GM23248 (cell line): ENCODE results near the gene PITPNB. TPM values are rescaled to one million over a fixed set of nuclear protein-coding genes. Genes with fewer than 3 reads are reported as not detected.

Experiments
- DNase-seq: peaks from one replicate; pipeline ENCODE4 v3.0.0-alpha.2; 2015
- H2AFZ ChIP-seq: fragments of 200-600 bp; sonication (generic); 2 replicates; pipeline ENCODE4 v1.6.1; 2016; ENCODE audit warnings: antibody characterized with exemption
- H3F3A ChIP-seq: fragments of 200-600 bp; sonication (generic); 2 replicates; pipeline ENCODE4 v1.6.1; 2016; ENCODE audit warnings: mild to moderate bottlenecking, antibody characterized with exemption, mixed run types; ENCODE audit not compliant: insufficient read depth
- H3K27ac ChIP-seq: fragments of 200-600 bp; sonication (generic); 2 replicates; pipeline ENCODE4 v1.5.1; 2016; ENCODE audit warnings: mild to moderate bottlenecking
- H3K27me3 ChIP-seq: fragments of 200-600 bp; sonication (generic); replicated peaks from 2 replicates; pipeline ENCODE4 v1.6.1; 2016; ENCODE audit warnings: mild to moderate bottlenecking; ENCODE audit not compliant: insufficient read depth
- H3K36me3 ChIP-seq: fragments of 200-600 bp; sonication (generic); 2 replicates; pipeline ENCODE4 v1.6.1; 2016; ENCODE audit warnings: low read depth, mild to moderate bottlenecking
- H3K4me1 ChIP-seq: fragments of 200-600 bp; sonication (generic); 2 replicates; pipeline ENCODE4 v1.6.1; 2016; ENCODE audit warnings: mild to moderate bottlenecking; ENCODE audit not compliant: insufficient read depth
- H3K4me2 ChIP-seq: fragments of 200-600 bp; sonication (generic); one replicate; pipeline ENCODE4 v1.6.1; 2016; ENCODE audit warnings: mild to moderate bottlenecking; ENCODE audit not compliant: unreplicated experiment
- H3K4me3 ChIP-seq: fragments of 200-600 bp; sonication (generic); 2 replicates; pipeline ENCODE4 v1.5.1; 2016; ENCODE audit warnings: mild to moderate bottlenecking
- H3K79me2 ChIP-seq: fragments of 200-600 bp; sonication (generic); 2 replicates; pipeline ENCODE4 v1.6.1; 2016; ENCODE audit warnings: mild to moderate bottlenecking; ENCODE audit not compliant: insufficient read depth
- H3K9ac ChIP-seq: fragments of 200-600 bp; sonication (generic); 2 replicates; pipeline ENCODE4 v1.6.1; 2016; ENCODE audit warnings: mild to moderate bottlenecking
- H3K9me2 ChIP-seq: fragments of 200-600 bp; sonication (generic); 2 replicates; pipeline ENCODE4 v1.6.1; 2016; ENCODE audit warnings: mixed run types, mild to moderate bottlenecking, moderate library complexity; ENCODE audit not compliant: insufficient read depth
- H3K9me3 ChIP-seq: fragments of 200-600 bp; sonication (generic); one replicate; pipeline ENCODE4 v1.6.1; 2017; ENCODE audit warnings: low read depth
- H4K20me1 ChIP-seq: fragments of 200-600 bp; sonication (generic); 2 replicates; pipeline ENCODE4 v1.6.0; 2016; ENCODE audit not compliant: insufficient read depth
- EZH2 ChIP-seq: fragments of 200-600 bp; sonication (generic); IDR thresholded peaks from 2 replicates; pipeline ENCODE4 v1.6.1; 2018; ENCODE audit warnings: antibody characterized with exemption, mild to moderate bottlenecking; ENCODE audit not compliant: insufficient read depth, poor library complexity, severe bottlenecking
- EZH2phosphoT487 ChIP-seq: fragments of 200-600 bp; sonication (generic); IDR thresholded peaks from 2 replicates; pipeline ENCODE4 v1.6.1; 2018; ENCODE audit warnings: antibody characterized with exemption, moderate library complexity, mild to moderate bottlenecking, low read depth; ENCODE audit not compliant: insufficient read depth
- WGBS, 2 experiments: methylation state at CpG; one replicate each; pipeline ENCODE4 v1.1.6; 2015 to 2017; ENCODE audit warnings: low lambda C conversion rate in 2 of 2, low coverage in 1 of 2; ENCODE audit errors: missing lambda C conversion rate in 2 of 2; 5-methylcytosine and 5-hydroxymethylcytosine counted together
- in situ Hi-C: fragments of 300-500 bp; cut with MboI; formaldehyde crosslinking; loops from 2 replicates; pipeline ENCODE4 v1.15.0; 2020
- polyA plus RNA-seq: library from polyadenylated mRNA; unstranded; fragments of >200 nt; fragmentation: Nextera tagmentation; extraction: Ambion mirVana; gene quantifications from 2 replicates; pipeline ENCODE4 v1.2.1, GENCODE V29; 2016
- total RNA-seq: library from RNA; depleted of rRNA; stranded (reverse); fragments of >200 nt; shearing (Covaris generic); gene quantifications from 2 replicates; pipeline ENCODE4 v1.2.3, GENCODE V29; 2014

Gene PITPNB
- total and polyA plus RNA-seq, 2 experiments from 2014 or later: 17.7 to 82.1 TPM

GRCh38 chr22:27949421-27949820 is 30.4 kb upstream of the PITPNB start:
- H3K27ac ChIP-seq: no peak overlapping the region

GRCh38 chr22:27948569-27948968 is 29.5 kb upstream of the PITPNB start:
- Histone ChIP-seq H3K4me1 (peaks cover 13% of the 10 kb centered on the region), H2AFZ (no peak overlapping the region), H3K9me3 (no peaks in the 10 kb centered on the region), H4K20me1 (no peaks in the 10 kb centered on the region), H3K9ac (no peak overlapping the region), H3K4me3 (no peak overlapping the region), H3K9me2 (no peaks in the 10 kb centered on the region), H3K4me2 (no peak overlapping the region), H3K27ac (no peak overlapping the region), H3K27me3 (no peaks in the 10 kb centered on the region), H3K36me3 (no peaks in the 10 kb centered on the region), H3K79me2 (no peaks in the 10 kb centered on the region), H3F3A (peaks cover 18% of the 10 kb centered on the region)
- TF ChIP-seq EZH2 (no peak), EZH2phosphoT487 (no peak)
- DNase-seq: no peak
- WGBS, 2 experiments: 58 to 73% methylated on average over 2 of the region's 2 CpGs
- in situ Hi-C loops: no loop called here

More at GRCh38 chr22:27949421-27949820, 30.4 kb upstream of the PITPNB start:
- Histone ChIP-seq H3K9me2 (no peaks in the 10 kb centered on the region), H3K4me2 (no peak overlapping the region), H3K79me2 (no peaks in the 10 kb centered on the region), H3K9ac (no peak overlapping the region), H3K27me3 (no peaks in the 10 kb centered on the region), H4K20me1 (no peaks in the 10 kb centered on the region), H3K4me3 (no peak overlapping the region), H3K4me1 (peaks cover 13% of the 10 kb centered on the region), H3K9me3 (no peaks in the 10 kb centered on the region), H3K36me3 (no peaks in the 10 kb centered on the region), H3F3A (peaks cover 18% of the 10 kb centered on the region), H2AFZ (no peak overlapping the region)
- in situ Hi-C loops: no loop called here
- DNase-seq: no peak
- WGBS, 2 experiments: 93 to 95% methylated on average over 3 of the region's 3 CpGs
- TF ChIP-seq EZH2 (no peak), EZH2phosphoT487 (no peak)

GRCh38 chr22:27947448-27947847 is 28.4 kb upstream of the PITPNB start:
- WGBS, 2 experiments: 93 to 97% methylated on average over 4 of the region's 4 CpGs
- no peak overlapping the region for H2AFZ ChIP-seq
- no peak overlapping the region for H3K4me3 ChIP-seq
- H3K79me2 ChIP-seq: no peaks in the 10 kb centered on the region
- peaks cover 8% of the 10 kb centered on the region for H3K4me1 ChIP-seq
- no peaks in the 10 kb centered on the region for H3K9me2 ChIP-seq
- DNase-seq: no peak
- no peak overlapping the region for H3K4me2 ChIP-seq
- H3F3A ChIP-seq: peaks cover 10% of the 10 kb centered on the region
- H3K9ac ChIP-seq: no peak overlapping the region
- no peak overlapping the region for H3K27ac ChIP-seq
- H3K9me3 ChIP-seq: no peaks in the 10 kb centered on the region
- no peaks in the 10 kb centered on the region for H4K20me1 ChIP-seq
- in situ Hi-C loops: no loop called here
- no peaks in the 10 kb centered on the region for H3K27me3 ChIP-seq
- H3K36me3 ChIP-seq: no peaks in the 10 kb centered on the region
- no peak for TF ChIP-seq EZH2phosphoT487
- no peak for TF ChIP-seq EZH2

GRCh38 chr22:27941143-27941542 is 22.1 kb upstream of the PITPNB start:
- in situ Hi-C loops: no loop called here
- DNase-seq: no peak

GRCh38 chr22:27937453-27937852 is 18.4 kb upstream of the PITPNB start:
- no peaks in the 10 kb centered on the region for H3F3A ChIP-seq
- no peaks in the 10 kb centered on the region for H3K36me3 ChIP-seq
- H4K20me1 ChIP-seq: no peaks in the 10 kb centered on the region
- H3K27ac ChIP-seq: no peak overlapping the region
- 97 to 100% methylated on average over 2 of the region's 2 CpGs for WGBS, 2 experiments
- H2AFZ ChIP-seq: no peak overlapping the region
- in situ Hi-C loops: no loop called here
- no peak overlapping the region for H3K4me3 ChIP-seq
- H3K79me2 ChIP-seq: no peaks in the 10 kb centered on the region
- no peak overlapping the region for H3K9ac ChIP-seq
- no peaks in the 10 kb centered on the region for H3K27me3 ChIP-seq
- no peak overlapping the region for H3K4me2 ChIP-seq
- TF ChIP-seq EZH2 (no peak), EZH2phosphoT487 (no peak)
- no peaks in the 10 kb centered on the region for H3K9me2 ChIP-seq
- no peak for DNase-seq
- H3K4me1 ChIP-seq: no peaks in the 10 kb centered on the region
- H3K9me3 ChIP-seq: no peaks in the 10 kb centered on the region

More at GRCh38 chr22:27941143-27941542, 22.1 kb upstream of the PITPNB start:
- Histone ChIP-seq H3K79me2 (no peaks in the 10 kb centered on the region), H3K4me3 (no peak overlapping the region), H2AFZ (no peak overlapping the region), H3K27me3 (no peaks in the 10 kb centered on the region), H3K4me2 (no peak overlapping the region), H3K36me3 (no peaks in the 10 kb centered on the region), H3K27ac (no peak overlapping the region), H3K9me2 (no peaks in the 10 kb centered on the region), H3K4me1 (no peaks in the 10 kb centered on the region), H3F3A (no peaks in the 10 kb centered on the region), H4K20me1 (no peaks in the 10 kb centered on the region), H3K9ac (no peak overlapping the region), H3K9me3 (no peaks in the 10 kb centered on the region)
- no peak for TF ChIP-seq EZH2
- TF ChIP-seq EZH2phosphoT487: no peak
